ENCODE data around the gene INKA2. TPM values are rescaled to one million over a fixed set of nuclear protein-coding genes. Genes with fewer than 3 reads are reported as not detected.

INKA2 gene
- total RNA-seq, 1 experiment from 2014 or later = 12.3 TPM

DNA sequence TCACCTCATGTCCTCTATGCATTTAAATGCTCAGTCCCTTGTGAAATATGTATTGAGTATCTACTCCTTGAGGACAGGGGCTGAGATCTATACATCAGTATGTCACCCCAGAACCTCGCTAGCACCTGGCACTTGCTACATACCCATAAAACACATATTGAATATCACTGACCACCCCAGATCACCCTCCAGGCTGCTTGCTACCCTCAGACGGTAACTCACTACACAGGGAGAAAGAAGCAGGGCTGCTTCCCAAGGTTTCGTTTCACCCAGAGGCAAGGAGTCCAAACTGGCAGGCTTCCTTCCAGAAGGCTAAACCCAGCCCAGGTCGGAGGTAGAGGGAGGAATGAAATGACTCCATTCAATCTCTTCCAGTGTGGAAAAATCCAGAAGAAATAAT is 8.5 kb downstream of the INKA2 start:
- Histone ChIP-seq H2AK5ac (ENCODE audit: insufficient read length, low read length) (no peak overlapping the region), H3K23ac (ENCODE audit: insufficient read length, low read depth, low read length) (no peak overlapping the region), H3K4me2 (ENCODE audit: insufficient read depth, insufficient read length, low read length) (no peak overlapping the region), H2BK5ac (ENCODE audit: insufficient read length, low read length) (no peak overlapping the region), H3T11ph (ENCODE audit: low read length) (no peak overlapping the region), H3K18ac (ENCODE audit: insufficient read length, low read depth, low read length) (no peak overlapping the region), H4K8ac (replicated peaks; ENCODE audit: insufficient read length, low read depth, low read length) (no peak overlapping the region), H4K20me1 (ENCODE audit: control insufficient read depth, insufficient read depth, insufficient read length) (peaks cover 2% of the 10 kb centered on the region), H2BK15ac (ENCODE audit: low read depth, low read length) (no peak overlapping the region), H3K4ac (ENCODE audit: low read depth, low read length) (no peak overlapping the region), H3K4me1 (ENCODE audit: insufficient read depth, low read length) (peaks cover 3% of the 10 kb centered on the region), H3K79me2 (ENCODE audit: insufficient read depth, low read length) (no peaks in the 10 kb centered on the region), H3K27me3 (ENCODE audit: insufficient read depth, low read length) (no peaks in the 10 kb centered on the region), H3K9ac (ENCODE audit: extremely low read depth, insufficient read length, low read length) (no peak overlapping the region), H3K27ac (ENCODE audit: insufficient read length, low read depth, low read length) (no peak overlapping the region), H3K23me2 (ENCODE audit: insufficient read length, low read depth, low read length, poor library complexity, severe bottlenecking) (no peaks in the 10 kb centered on the region), H4K91ac (ENCODE audit: insufficient read length, low read depth, low read length) (no peak overlapping the region), H3K79me1 (ENCODE audit: insufficient read depth, low read depth, low read length, poor library complexity, severe bottlenecking) (peaks cover 2% of the 10 kb centered on the region), H3K14ac (ENCODE audit: insufficient read depth, low read length) (no peak overlapping the region), H4K5ac (ENCODE audit: insufficient read length, low read depth, low read length) (no peak overlapping the region), H2BK20ac (ENCODE audit: low read depth, low read length, poor library complexity, severe bottlenecking) (no peak overlapping the region), H2BK12ac (ENCODE audit: insufficient read length, low read depth, low read length) (no peak overlapping the region), H3K56ac (ENCODE audit: insufficient read length, low read depth, low read length) (no peak overlapping the region), H2BK120ac (ENCODE audit: low read depth, low read length, poor library complexity, severe bottlenecking) (no peak overlapping the region), H3K9me3 (ENCODE audit: control insufficient read depth, low read depth, low read length) (no peaks in the 10 kb centered on the region), H2AFZ (ENCODE audit: low read length) (no peak overlapping the region)
- Mint-ChIP-seq H3K36me3 (ENCODE audit: insufficient read depth in 1 of 3, low read depth in 3 of 3) (peaks cover 2 to 4% (median 3%) of the 10 kb centered on the region in 3 experiments; a peak in 4 of 7 replicates), H3K9me3 (no peaks in the 10 kb centered on the region), H3K27me3 (ENCODE audit: low read depth) (no peaks in the 10 kb centered on the region), H3K4me1 (peaks cover 13 to 19% of the 10 kb centered on the region in 2 experiments), H3K27ac (no peak overlapping the region), H3K4me3 (no peak overlapping the region; a peak in 1 of 5 replicates)
- no CpG with 5 or more reads among the region's 4 CpGs for WGBS (ENCODE audit: extremely low coverage, insufficient read length, low lambda C conversion rate)
- TF ChIP-seq, protein P1, sequence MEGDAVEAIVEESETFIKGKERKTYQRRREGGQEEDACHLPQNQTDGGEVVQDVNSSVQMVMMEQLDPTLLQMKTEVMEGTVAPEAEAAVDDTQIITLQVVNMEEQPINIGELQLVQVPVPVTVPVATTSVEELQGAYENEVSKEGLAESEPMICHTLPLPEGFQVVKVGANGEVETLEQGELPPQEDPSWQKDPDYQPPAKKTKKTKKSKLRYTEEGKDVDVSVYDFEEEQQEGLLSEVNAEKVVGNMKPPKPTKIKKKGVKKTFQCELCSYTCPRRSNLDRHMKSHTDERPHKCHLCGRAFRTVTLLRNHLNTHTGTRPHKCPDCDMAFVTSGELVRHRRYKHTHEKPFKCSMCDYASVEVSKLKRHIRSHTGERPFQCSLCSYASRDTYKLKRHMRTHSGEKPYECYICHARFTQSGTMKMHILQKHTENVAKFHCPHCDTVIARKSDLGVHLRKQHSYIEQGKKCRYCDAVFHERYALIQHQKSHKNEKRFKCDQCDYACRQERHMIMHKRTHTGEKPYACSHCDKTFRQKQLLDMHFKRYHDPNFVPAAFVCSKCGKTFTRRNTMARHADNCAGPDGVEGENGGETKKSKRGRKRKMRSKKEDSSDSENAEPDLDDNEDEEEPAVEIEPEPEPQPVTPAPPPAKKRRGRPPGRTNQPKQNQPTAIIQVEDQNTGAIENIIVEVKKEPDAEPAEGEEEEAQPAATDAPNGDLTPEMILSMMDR (conservative IDR thresholded peaks at IDR 0.05) = no peak
- DNase-seq = no peak
